ENCODE data around the gene SYT17. TPM values are rescaled to one million over a fixed set of nuclear protein-coding genes. Genes with fewer than 3 reads are reported as not detected.

The SYT17 gene, protein sequence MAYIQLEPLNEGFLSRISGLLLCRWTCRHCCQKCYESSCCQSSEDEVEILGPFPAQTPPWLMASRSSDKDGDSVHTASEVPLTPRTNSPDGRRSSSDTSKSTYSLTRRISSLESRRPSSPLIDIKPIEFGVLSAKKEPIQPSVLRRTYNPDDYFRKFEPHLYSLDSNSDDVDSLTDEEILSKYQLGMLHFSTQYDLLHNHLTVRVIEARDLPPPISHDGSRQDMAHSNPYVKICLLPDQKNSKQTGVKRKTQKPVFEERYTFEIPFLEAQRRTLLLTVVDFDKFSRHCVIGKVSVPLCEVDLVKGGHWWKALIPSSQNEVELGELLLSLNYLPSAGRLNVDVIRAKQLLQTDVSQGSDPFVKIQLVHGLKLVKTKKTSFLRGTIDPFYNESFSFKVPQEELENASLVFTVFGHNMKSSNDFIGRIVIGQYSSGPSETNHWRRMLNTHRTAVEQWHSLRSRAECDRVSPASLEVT
- total RNA-seq: 0.52 TPM

DNA sequence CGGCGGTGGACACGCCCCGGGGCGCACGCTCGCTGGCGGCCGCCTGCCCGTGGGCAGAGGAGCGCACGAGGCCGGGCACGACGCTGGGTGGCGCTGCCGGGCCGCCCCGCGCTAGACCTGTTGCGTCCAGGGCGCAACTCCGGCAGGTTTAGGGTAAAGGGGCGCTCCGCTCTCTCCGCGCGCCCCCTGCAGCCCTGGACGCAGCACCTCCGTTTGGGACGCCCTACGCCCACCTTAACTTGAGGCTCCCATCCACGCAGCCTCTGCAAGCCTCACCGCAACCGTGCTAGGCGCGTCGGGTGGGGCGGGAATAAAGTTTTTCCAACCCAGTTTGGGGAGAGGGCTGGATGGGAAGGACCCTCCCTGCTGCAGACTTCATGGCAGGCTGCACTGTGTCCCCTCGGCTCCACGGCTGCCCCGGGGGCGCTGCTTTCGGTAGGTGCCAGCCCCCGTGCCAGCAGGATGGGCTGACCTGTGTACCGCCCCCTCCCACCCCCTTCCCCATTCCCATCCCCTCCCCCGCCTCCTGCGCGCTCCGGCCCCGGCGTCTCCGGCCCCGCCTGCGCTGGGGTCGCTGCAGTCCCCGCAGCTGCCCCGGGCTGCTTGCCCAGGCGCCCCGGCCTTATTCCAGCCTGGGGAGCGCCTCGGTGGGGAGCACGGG is at the start of gene SYT17:
Gene SYT17 (plus strand): TSS at position 531 of the 661 bp plus-strand sequence. CDS start 407 bp downstream, outside the sequence.
- peaks cover 7% of the 10 kb centered on the region for H3K4me1 ChIP-seq (ENCODE audit: insufficient read depth, low read length)
- peaks cover 25% of the 10 kb centered on the region for H3K27me3 ChIP-seq (ENCODE audit: insufficient read depth, low read length)
- H3K4me3 ChIP-seq (ENCODE audit: low read length): peak within 1 kb of the TSS; percentile 28
- H3K9me3 ChIP-seq (ENCODE audit: low read depth, low read length): no peaks in the 10 kb centered on the region

- H3K4me1 ChIP-seq (ENCODE audit: insufficient read depth, low read length): peaks cover 57% of the 10 kb centered on the region
- no peaks in the 10 kb centered on the region for H3K9me3 ChIP-seq (ENCODE audit: low read depth, low read length)
- H3K27me3 ChIP-seq (ENCODE audit: insufficient read depth, low read length): no peaks in the 10 kb centered on the region
- peak overlapping the region; percentile 33 for H3K4me3 ChIP-seq (ENCODE audit: low read length)
These were observed 49.1 kb upstream of the SYT17 start for GRCh38 chr16:19118938-19119431.

DNA sequence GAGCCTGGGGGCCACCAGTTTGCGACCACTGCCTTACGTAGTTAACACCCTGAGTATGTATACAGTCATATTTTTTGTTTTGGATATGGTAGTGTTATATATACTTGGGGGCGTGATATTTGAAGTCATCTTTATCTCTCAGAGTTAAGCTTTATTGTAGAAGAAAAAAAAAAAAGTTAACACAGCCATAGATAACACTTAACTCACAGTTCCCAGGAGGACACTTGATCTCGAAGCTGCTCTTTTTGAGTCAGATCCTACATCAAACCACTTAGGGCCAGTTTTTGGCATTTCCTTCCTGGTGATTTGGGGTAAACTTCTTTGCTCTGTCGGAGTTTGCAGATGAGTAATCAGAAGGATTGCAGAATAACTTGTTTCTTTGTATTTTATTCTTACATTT is 48.5 kb upstream of the SYT17 start:
- no peaks in the 10 kb centered on the region for H3K27me3 ChIP-seq (ENCODE audit: insufficient read depth, low read length)
- H3K9me3 ChIP-seq (ENCODE audit: low read depth, low read length): no peaks in the 10 kb centered on the region
- H3K4me3 ChIP-seq (ENCODE audit: low read length): peak overlapping the region; percentile 33
- peaks cover 56% of the 10 kb centered on the region for H3K4me1 ChIP-seq (ENCODE audit: insufficient read depth, low read length)

DNA sequence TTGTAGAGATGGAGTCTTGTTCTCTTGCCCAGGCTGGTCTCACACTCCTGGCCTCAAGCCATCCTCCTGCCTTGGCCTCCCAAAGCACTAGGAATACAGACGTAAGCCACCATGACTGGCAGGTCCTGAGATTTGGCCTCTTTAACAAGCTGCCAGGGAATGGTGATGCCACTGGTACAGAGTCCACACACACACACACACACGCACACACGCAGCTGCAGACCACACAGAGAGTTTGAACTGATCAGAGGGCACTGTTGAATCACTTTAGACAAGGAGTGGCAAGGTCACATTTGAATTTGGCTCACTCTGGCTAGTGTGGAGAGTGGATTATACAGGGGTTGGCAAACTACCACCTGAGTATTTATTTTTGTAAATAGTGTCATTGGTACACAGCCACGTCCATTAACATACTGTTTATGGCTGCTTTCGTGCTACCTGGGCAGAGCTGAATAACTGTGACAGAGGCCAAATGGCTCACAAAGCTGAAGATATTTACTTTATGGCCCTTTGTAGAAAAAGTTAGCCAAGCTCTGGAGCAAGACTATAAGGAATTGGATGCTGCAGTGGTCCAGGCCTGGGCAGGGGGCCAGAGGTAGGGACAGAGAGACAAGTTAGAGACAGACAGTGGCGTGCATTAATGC is 44.4 kb upstream of the SYT17 start:
- H3K9me3 ChIP-seq (ENCODE audit: low read depth, low read length): no peaks in the 10 kb centered on the region
- no peaks in the 10 kb centered on the region for H3K27me3 ChIP-seq (ENCODE audit: insufficient read depth, low read length)
- H3K4me1 ChIP-seq (ENCODE audit: insufficient read depth, low read length): peaks cover 28% of the 10 kb centered on the region
- no peak overlapping the region for H3K4me3 ChIP-seq (ENCODE audit: low read length)

DNA sequence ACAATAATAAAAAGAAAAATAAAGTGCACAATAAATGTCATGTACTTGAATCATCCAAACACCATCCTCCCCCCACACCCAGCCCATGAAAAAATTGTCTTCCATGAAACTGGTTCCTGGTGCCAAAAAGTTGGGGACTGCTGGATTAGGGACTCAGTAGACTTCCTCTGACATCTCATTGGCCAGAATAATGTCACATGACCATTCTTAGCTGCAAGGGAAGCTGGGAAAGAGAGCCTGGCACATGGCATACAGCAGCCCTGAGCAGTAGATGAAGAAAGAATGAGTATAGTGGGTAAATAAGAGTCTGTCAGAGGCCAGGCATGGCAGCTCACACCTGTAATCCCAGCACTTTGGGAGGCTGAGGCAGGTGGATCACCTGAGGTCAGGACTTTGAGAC is 41.7 kb upstream of the SYT17 start:
- H3K4me1 ChIP-seq (ENCODE audit: insufficient read depth, low read length): peaks cover 31% of the 10 kb centered on the region
- no peak overlapping the region for H3K4me3 ChIP-seq (ENCODE audit: low read length)
- H3K9me3 ChIP-seq (ENCODE audit: low read depth, low read length): no peaks in the 10 kb centered on the region
- no peaks in the 10 kb centered on the region for H3K27me3 ChIP-seq (ENCODE audit: insufficient read depth, low read length)

DNA sequence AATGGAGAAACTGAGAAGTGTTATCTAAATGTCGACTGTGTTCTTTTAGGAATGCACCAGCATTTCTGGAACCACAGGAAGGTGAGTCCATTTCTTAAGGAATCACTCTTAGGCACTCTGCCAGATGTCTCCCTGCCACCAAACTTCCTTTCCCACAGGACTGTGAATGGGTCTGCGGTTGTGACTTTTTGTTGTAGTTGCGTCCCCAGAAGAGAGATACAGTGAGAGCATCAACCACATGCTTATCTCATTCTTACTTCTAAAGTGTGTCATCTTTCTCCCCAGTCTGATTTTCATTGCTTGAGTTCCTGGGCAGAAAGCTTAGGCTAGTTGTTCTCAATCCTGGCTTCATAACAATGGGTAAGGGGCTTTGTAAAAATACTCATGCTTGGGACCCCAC is 40.8 kb upstream of the SYT17 start:
- H3K4me1 ChIP-seq (ENCODE audit: insufficient read depth, low read length): peaks cover 40% of the 10 kb centered on the region
- H3K4me3 ChIP-seq (ENCODE audit: low read length): no peak overlapping the region
- no peaks in the 10 kb centered on the region for H3K9me3 ChIP-seq (ENCODE audit: low read depth, low read length)
- no peaks in the 10 kb centered on the region for H3K27me3 ChIP-seq (ENCODE audit: insufficient read depth, low read length)

GRCh38 chr16:19127674-19128131 is 40.3 kb upstream of the SYT17 start:
- no peak overlapping the region for H3K4me3 ChIP-seq (ENCODE audit: low read length)
- H3K27me3 ChIP-seq (ENCODE audit: insufficient read depth, low read length): no peaks in the 10 kb centered on the region
- H3K4me1 ChIP-seq (ENCODE audit: insufficient read depth, low read length): peaks cover 42% of the 10 kb centered on the region
- H3K9me3 ChIP-seq (ENCODE audit: low read depth, low read length): no peaks in the 10 kb centered on the region

- H3K4me1 ChIP-seq (ENCODE audit: insufficient read depth, low read length): peaks cover 42% of the 10 kb centered on the region
- H3K4me3 ChIP-seq (ENCODE audit: low read length): no peak overlapping the region
- no peaks in the 10 kb centered on the region for H3K9me3 ChIP-seq (ENCODE audit: low read depth, low read length)
- H3K27me3 ChIP-seq (ENCODE audit: insufficient read depth, low read length): no peaks in the 10 kb centered on the region
These were observed 39.4 kb upstream of the SYT17 start for GRCh38 chr16:19128454-19129200.

GRCh38 chr16:19130385-19130784 is 37.7 kb upstream of the SYT17 start:
- peaks cover 42% of the 10 kb centered on the region for H3K4me1 ChIP-seq (ENCODE audit: insufficient read depth, low read length)
- no peaks in the 10 kb centered on the region for H3K27me3 ChIP-seq (ENCODE audit: insufficient read depth, low read length)
- no peaks in the 10 kb centered on the region for H3K9me3 ChIP-seq (ENCODE audit: low read depth, low read length)
- H3K4me3 ChIP-seq (ENCODE audit: low read length): no peak overlapping the region

- no peaks in the 10 kb centered on the region for H3K9me3 ChIP-seq (ENCODE audit: low read depth, low read length)
- peaks cover 45% of the 10 kb centered on the region for H3K4me1 ChIP-seq (ENCODE audit: insufficient read depth, low read length)
- no peaks in the 10 kb centered on the region for H3K27me3 ChIP-seq (ENCODE audit: insufficient read depth, low read length)
- no peak overlapping the region for H3K4me3 ChIP-seq (ENCODE audit: low read length)
These were observed 36.9 kb upstream of the SYT17 start for GRCh38 chr16:19130852-19131824.

DNA sequence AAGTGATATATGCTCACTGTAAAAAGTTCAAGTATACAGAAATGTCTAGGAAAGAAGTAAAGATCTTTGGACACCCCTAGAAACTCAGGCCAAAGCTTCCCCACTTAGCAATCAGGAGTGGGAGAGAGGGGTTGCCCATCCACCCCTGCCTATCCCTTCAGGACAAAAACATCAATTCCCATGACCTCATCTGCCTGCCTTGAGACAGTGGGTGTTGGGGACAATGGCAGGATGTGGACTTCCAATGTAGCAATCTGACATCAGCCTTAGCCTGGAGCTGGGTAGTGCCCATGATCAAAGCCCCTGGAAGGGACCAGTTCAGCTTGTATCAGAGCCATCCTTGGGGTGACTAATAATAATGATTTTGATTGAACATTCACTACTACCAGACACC is 36.2 kb upstream of the SYT17 start:
- Histone ChIP-seq H3K27me3 (ENCODE audit: insufficient read depth, low read length) (no peaks in the 10 kb centered on the region), H3K4me3 (ENCODE audit: low read length) (no peak overlapping the region), H3K4me1 (ENCODE audit: insufficient read depth, low read length) (peaks cover 52% of the 10 kb centered on the region), H3K9me3 (ENCODE audit: low read depth, low read length) (no peaks in the 10 kb centered on the region)

DNA sequence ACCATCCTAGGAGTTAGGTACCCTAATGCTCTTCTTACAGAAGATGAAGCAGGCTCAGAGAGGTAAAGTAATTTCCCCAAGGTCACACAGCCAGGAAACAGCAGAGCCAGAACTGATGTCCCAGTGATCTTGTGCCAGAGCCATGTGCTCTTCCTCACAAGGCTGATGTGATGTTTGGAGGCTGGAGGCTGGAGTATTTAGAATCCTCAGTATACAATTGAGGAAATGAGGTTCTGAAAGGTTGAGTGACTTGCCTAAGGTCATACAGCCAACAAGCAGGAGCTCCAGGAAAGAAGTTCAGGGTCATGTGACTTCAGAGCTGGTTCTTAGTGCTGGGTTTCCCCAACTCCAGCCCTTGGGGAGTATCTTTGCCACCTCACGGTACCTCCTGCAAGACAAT is 35.8 kb upstream of the SYT17 start:
- Histone ChIP-seq H3K4me3 (ENCODE audit: low read length) (no peak overlapping the region), H3K4me1 (ENCODE audit: insufficient read depth, low read length) (peaks cover 55% of the 10 kb centered on the region), H3K9me3 (ENCODE audit: low read depth, low read length) (no peaks in the 10 kb centered on the region), H3K27me3 (ENCODE audit: insufficient read depth, low read length) (no peaks in the 10 kb centered on the region)

- Histone ChIP-seq H3K9me3 (ENCODE audit: low read depth, low read length) (no peaks in the 10 kb centered on the region), H3K4me3 (ENCODE audit: low read length) (no peak overlapping the region), H3K4me1 (ENCODE audit: insufficient read depth, low read length) (peaks cover 53% of the 10 kb centered on the region), H3K27me3 (ENCODE audit: insufficient read depth, low read length) (no peaks in the 10 kb centered on the region)
These were observed 35.1 kb upstream of the SYT17 start for GRCh38 chr16:19132898-19133297.

DNA sequence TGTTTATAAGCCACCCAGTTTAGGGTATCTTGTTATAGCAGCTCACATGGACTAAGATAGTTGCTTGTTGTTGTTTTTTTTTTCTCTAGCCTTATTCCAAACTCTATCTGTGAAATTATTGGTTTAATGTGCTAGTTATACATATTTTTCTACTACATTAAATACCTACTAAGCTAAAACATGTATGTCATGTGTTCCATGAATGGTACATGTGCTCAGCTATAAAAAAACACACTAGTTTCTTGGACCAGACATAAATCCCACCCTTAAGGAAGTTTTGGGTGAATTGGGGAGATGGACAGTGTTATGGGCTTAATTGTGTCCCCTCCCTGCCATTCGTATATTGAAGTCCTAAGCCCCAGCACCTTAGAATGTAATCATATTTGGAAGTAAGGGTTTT is 34.4 kb upstream of the SYT17 start:
- Histone ChIP-seq H3K4me3 (ENCODE audit: low read length) (no peak overlapping the region), H3K4me1 (ENCODE audit: insufficient read depth, low read length) (peaks cover 49% of the 10 kb centered on the region), H3K27me3 (ENCODE audit: insufficient read depth, low read length) (no peaks in the 10 kb centered on the region), H3K9me3 (ENCODE audit: low read depth, low read length) (no peaks in the 10 kb centered on the region)

All from mononuclear cell (primary cell).